ENCODE results near the gene ZBTB20.

ZBTB20 gene

GRCh38 chr3:114892131-114892879 is 254.8 kb downstream of the ZBTB20 start:
- in situ Hi-C loops (cut with HindIII; ENCODE audit: low pct_ligation_motif_present, low pct_unique_long_range_greater_than_20kb, low sequenced_read_pairs) = no loop called here
- DNase-seq = no peak

GRCh38 chr3:114887806-114888205 is 259.3 kb downstream of the ZBTB20 start:
- in situ Hi-C loops (cut with HindIII; ENCODE audit: low pct_ligation_motif_present, low pct_unique_long_range_greater_than_20kb, low sequenced_read_pairs) = no loop called here
- DNase-seq = no peak

GRCh38 chr3:114886905-114887304 is 260.2 kb downstream of the ZBTB20 start:
- no peak for DNase-seq
- in situ Hi-C loops (cut with HindIII; ENCODE audit: low pct_ligation_motif_present, low pct_unique_long_range_greater_than_20kb, low sequenced_read_pairs) = no loop called here

- no peak for DNase-seq
- in situ Hi-C loops (cut with HindIII; ENCODE audit: low pct_ligation_motif_present, low pct_unique_long_range_greater_than_20kb, low sequenced_read_pairs) = no loop called here
These were observed 262.7 kb downstream of the ZBTB20 start for GRCh38 chr3:114884213-114884923.

GRCh38 chr3:114880078-114880477 is 267.0 kb downstream of the ZBTB20 start:
- DNase-seq = no peak
- in situ Hi-C loops (cut with HindIII; ENCODE audit: low pct_ligation_motif_present, low pct_unique_long_range_greater_than_20kb, low sequenced_read_pairs) = no loop called here

- in situ Hi-C loops (cut with HindIII; ENCODE audit: low pct_ligation_motif_present, low pct_unique_long_range_greater_than_20kb, low sequenced_read_pairs) = no loop called here
These were observed 267.7 kb downstream of the ZBTB20 start for GRCh38 chr3:114879059-114880031.

GRCh38 chr3:114878114-114878839 is 268.8 kb downstream of the ZBTB20 start:
- in situ Hi-C loops (cut with HindIII; ENCODE audit: low pct_ligation_motif_present, low pct_unique_long_range_greater_than_20kb, low sequenced_read_pairs) = no loop called here
- DNase-seq = peak; percentile 37

More at GRCh38 chr3:114879059-114880031, 267.7 kb downstream of the ZBTB20 start:
- DNase-seq = peak; percentile 19

- no peak for DNase-seq
- in situ Hi-C loops (cut with HindIII; ENCODE audit: low pct_ligation_motif_present, low pct_unique_long_range_greater_than_20kb, low sequenced_read_pairs) = no loop called here
These were observed 269.5 kb downstream of the ZBTB20 start for GRCh38 chr3:114877378-114878113.

- in situ Hi-C loops (cut with HindIII; ENCODE audit: low pct_ligation_motif_present, low pct_unique_long_range_greater_than_20kb, low sequenced_read_pairs) = no loop called here
- no peak for DNase-seq
These were observed 272.5 kb downstream of the ZBTB20 start for GRCh38 chr3:114874522-114874971.

GRCh38 chr3:114873591-114873990 is 273.5 kb downstream of the ZBTB20 start:
- in situ Hi-C loops (cut with HindIII; ENCODE audit: low pct_ligation_motif_present, low pct_unique_long_range_greater_than_20kb, low sequenced_read_pairs) = no loop called here
- DNase-seq = no peak

- in situ Hi-C loops (cut with HindIII; ENCODE audit: low pct_ligation_motif_present, low pct_unique_long_range_greater_than_20kb, low sequenced_read_pairs) = no loop called here
These were observed 274.5 kb downstream of the ZBTB20 start for GRCh38 chr3:114872588-114872987.

GRCh38 chr3:114872050-114872449 is 275.0 kb downstream of the ZBTB20 start:
- DNase-seq = no peak
- in situ Hi-C loops (cut with HindIII; ENCODE audit: low pct_ligation_motif_present, low pct_unique_long_range_greater_than_20kb, low sequenced_read_pairs) = no loop called here

More at GRCh38 chr3:114872588-114872987, 274.5 kb downstream of the ZBTB20 start:
- DNase-seq = no peak

- DNase-seq = no peak
- in situ Hi-C loops (cut with HindIII; ENCODE audit: low pct_ligation_motif_present, low pct_unique_long_range_greater_than_20kb, low sequenced_read_pairs) = no loop called here
These were observed 279.1 kb downstream of the ZBTB20 start for GRCh38 chr3:114867835-114868503.

- in situ Hi-C loops (cut with HindIII; ENCODE audit: low pct_ligation_motif_present, low pct_unique_long_range_greater_than_20kb, low sequenced_read_pairs) = no loop called here
- DNase-seq = no peak
These were observed 279.7 kb downstream of the ZBTB20 start for GRCh38 chr3:114867359-114867758.

GRCh38 chr3:114866430-114866829 is 280.7 kb downstream of the ZBTB20 start:
- no peak for DNase-seq
- in situ Hi-C loops (cut with HindIII; ENCODE audit: low pct_ligation_motif_present, low pct_unique_long_range_greater_than_20kb, low sequenced_read_pairs) = no loop called here

GRCh38 chr3:114864970-114865369 is 282.1 kb downstream of the ZBTB20 start:
- DNase-seq = no peak
- in situ Hi-C loops (cut with HindIII; ENCODE audit: low pct_ligation_motif_present, low pct_unique_long_range_greater_than_20kb, low sequenced_read_pairs) = no loop called here

- DNase-seq = peak; percentile 15
- in situ Hi-C loops (cut with HindIII; ENCODE audit: low pct_ligation_motif_present, low pct_unique_long_range_greater_than_20kb, low sequenced_read_pairs) = no loop called here
These were observed 283.2 kb downstream of the ZBTB20 start for GRCh38 chr3:114863848-114864247.

Data from ACHN (cell line).